H9 (cell line): Measurements from ENCODE around the gene CEP128. TPM values are rescaled to one million over a fixed set of nuclear protein-coding genes. Genes with fewer than 3 reads are reported as not detected.

Experiments used
- DNase-seq: peaks from one replicate; pipeline ENCODE4 v3.0.0-alpha.2; 2017
- H2AFZ ChIP-seq: one replicate; pipeline ENCODE4 v1.6.1; 2013; ENCODE audit warnings: mild to moderate bottlenecking, low read length, control low read depth, moderate library complexity
- H2AK5ac ChIP-seq: 2 replicates; pipeline ENCODE4 v1.6.1; 2013; ENCODE audit warnings: low read length, control low read depth, mixed read lengths; ENCODE audit not compliant: insufficient read length
- H2BK120ac ChIP-seq: one replicate; pipeline ENCODE4 v1.6.1; 2013; ENCODE audit warnings: low read depth, mild to moderate bottlenecking, low read length, control low read depth, inconsistent platforms; ENCODE audit not compliant: poor library complexity, severe bottlenecking
- H2BK12ac ChIP-seq: 2 replicates; pipeline ENCODE4 v1.6.1; 2013; ENCODE audit warnings: low read length, control low read depth, mixed read lengths, low read depth; ENCODE audit not compliant: insufficient read length
- H2BK15ac ChIP-seq: 2 replicates; pipeline ENCODE4 v1.6.1; 2013; ENCODE audit warnings: low read depth, low read length, control low read depth
- H2BK20ac ChIP-seq: one replicate; pipeline ENCODE4 v1.6.1; 2013; ENCODE audit warnings: low read depth, mild to moderate bottlenecking, low read length, control low read depth, inconsistent platforms; ENCODE audit not compliant: poor library complexity, severe bottlenecking
- H2BK5ac ChIP-seq: 2 replicates; pipeline ENCODE4 v1.6.1; 2013; ENCODE audit warnings: low read length, control low read depth, mixed read lengths; ENCODE audit not compliant: insufficient read length
- H3K14ac ChIP-seq: 2 replicates; pipeline ENCODE4 v1.6.1; 2013; ENCODE audit warnings: low read length, control low read depth; ENCODE audit not compliant: insufficient read depth
- H3K18ac ChIP-seq: 2 replicates; pipeline ENCODE4 v1.6.1; 2013; ENCODE audit warnings: low read depth, mild to moderate bottlenecking, mixed read lengths, low read length, control low read depth; ENCODE audit not compliant: insufficient read length
- H3K23ac ChIP-seq: 2 replicates; pipeline ENCODE4 v1.6.1; 2013; ENCODE audit warnings: low read length, control low read depth, mixed read lengths, low read depth; ENCODE audit not compliant: insufficient read length
- H3K23me2 ChIP-seq: 2 replicates; pipeline ENCODE4 v1.6.1; 2013; ENCODE audit warnings: low read depth, mild to moderate bottlenecking, mixed read lengths, low read length, control low read depth; ENCODE audit not compliant: insufficient read length, poor library complexity, severe bottlenecking
- H3K27ac ChIP-seq: 2 replicates; pipeline ENCODE4 v1.5.1; 2013; ENCODE audit warnings: low read length, control low read depth, mixed read lengths, low read depth; ENCODE audit not compliant: insufficient read length
- H3K27me3 ChIP-seq: 2 replicates; pipeline ENCODE4 v1.6.1; 2013; ENCODE audit warnings: low read length, control low read depth, inconsistent platforms; ENCODE audit not compliant: insufficient read depth
- H3K4ac ChIP-seq: 2 replicates; pipeline ENCODE4 v1.6.1; 2013; ENCODE audit warnings: low read depth, mild to moderate bottlenecking, control low read depth, inconsistent platforms, low read length, moderate library complexity
- H3K4me1 ChIP-seq: 2 replicates; pipeline ENCODE4 v1.6.1; 2013; ENCODE audit warnings: low read length, control low read depth, inconsistent platforms; ENCODE audit not compliant: insufficient read depth
- H3K4me2 ChIP-seq: 2 replicates; pipeline ENCODE4 v1.6.1; 2013; ENCODE audit warnings: low read length, control low read depth, mixed read lengths; ENCODE audit not compliant: insufficient read length, insufficient read depth
- H3K56ac ChIP-seq: 2 replicates; pipeline ENCODE4 v1.6.1; 2013; ENCODE audit warnings: low read depth, mild to moderate bottlenecking, mixed read lengths, low read length, control low read depth; ENCODE audit not compliant: insufficient read length
- H3K79me1 ChIP-seq: 2 replicates; pipeline ENCODE4 v1.6.1; 2013; ENCODE audit warnings: low read depth, mild to moderate bottlenecking, moderate library complexity, low read length, control low read depth, inconsistent platforms; ENCODE audit not compliant: insufficient read depth, poor library complexity, severe bottlenecking
- H3K79me2 ChIP-seq: 2 replicates; pipeline ENCODE4 v1.6.1; 2013; ENCODE audit warnings: low read length, control low read depth, inconsistent platforms; ENCODE audit not compliant: insufficient read depth
- H3K9ac ChIP-seq: 2 replicates; pipeline ENCODE4 v1.6.1; 2013; ENCODE audit warnings: low read length, control low read depth, mixed read lengths; ENCODE audit not compliant: insufficient read length; ENCODE audit errors: extremely low read depth
- H3K9me3 ChIP-seq: one replicate; pipeline ENCODE4 v1.6.1; 2013; ENCODE audit warnings: low read depth, low read length, inconsistent platforms; ENCODE audit not compliant: control insufficient read depth
- H3T11ph ChIP-seq: one replicate; pipeline ENCODE4 v1.6.1; 2013; ENCODE audit warnings: mild to moderate bottlenecking, low read length, control low read depth, inconsistent platforms
- H4K20me1 ChIP-seq: one replicate; pipeline ENCODE4 v1.6.1; 2013; ENCODE audit not compliant: control insufficient read depth, insufficient read length, insufficient read depth
- H4K5ac ChIP-seq: 2 replicates; pipeline ENCODE4 v1.6.1; 2013; ENCODE audit warnings: low read depth, mild to moderate bottlenecking, mixed read lengths, low read length, control low read depth; ENCODE audit not compliant: insufficient read length
- H4K8ac ChIP-seq: replicated peaks from 2 replicates; pipeline ENCODE4 v1.6.1; 2013; ENCODE audit warnings: low read length, control low read depth, mixed read lengths, low read depth; ENCODE audit not compliant: insufficient read length
- H4K91ac ChIP-seq: 2 replicates; pipeline ENCODE4 v1.6.1; 2013; ENCODE audit warnings: low read depth, mild to moderate bottlenecking, moderate library complexity, mixed read lengths, low read length, control low read depth; ENCODE audit not compliant: insufficient read length
- H3K27ac Mint-ChIP-seq, 3 experiments: 2 replicates in 2 of 3; 3 replicates in 1 of 3; pipeline ENCODE4 v1.8.0; 2020 to 2021; ENCODE audit warnings: mixed read lengths in 3 of 3, mild to moderate bottlenecking in 1 of 3, moderate library complexity in 1 of 3
- H3K27me3 Mint-ChIP-seq: 2 replicates; pipeline ENCODE4 v1.8.0; 2021; ENCODE audit warnings: low read depth, mild to moderate bottlenecking, moderate library complexity, mixed read lengths
- H3K36me3 Mint-ChIP-seq, 3 experiments: 2 replicates in 2 of 3; 3 replicates in 1 of 3; pipeline ENCODE4 v1.8.0; 2020 to 2021; ENCODE audit warnings: low read depth in 3 of 3, mixed read lengths in 3 of 3; ENCODE audit not compliant: insufficient read depth in 1 of 3
- H3K4me1 Mint-ChIP-seq, 2 experiments: 2 replicates each; pipeline ENCODE4 v1.8.0; 2020; ENCODE audit warnings: mixed read lengths in 2 of 2
- H3K4me3 Mint-ChIP-seq, 2 experiments: 2 replicates in 1 of 2; 3 replicates in 1 of 2; pipeline ENCODE4 v1.8.0; 2020 to 2021; ENCODE audit warnings: mild to moderate bottlenecking in 2 of 2, mixed read lengths in 2 of 2, moderate library complexity in 1 of 2
- H3K9me3 Mint-ChIP-seq, 2 experiments: 2 replicates in 1 of 2; 3 replicates in 1 of 2; pipeline ENCODE4 v1.8.0; 2020; ENCODE audit warnings: mild to moderate bottlenecking in 2 of 2, mixed read lengths in 2 of 2, moderate library complexity in 1 of 2
- CTCF ChIP-seq: fragments of 200-600 bp; sonication (generic); conservative IDR thresholded peaks from 3 replicates; pipeline ENCODE4 v1.8.0; 2021; ENCODE audit warnings: antibody characterized with exemption, mild to moderate bottlenecking
- WGBS: extraction: QIAGEN DNeasy Blood & Tissue Kit; methylation state at CpG from one replicate; pipeline ENCODE4 v1.1.7; 2013; ENCODE audit warnings: missing lambda C conversion rate, low lambda C conversion rate, mixed read lengths; ENCODE audit not compliant: insufficient read length; ENCODE audit errors: extremely low coverage; 5-methylcytosine and 5-hydroxymethylcytosine counted together
- total RNA-seq: library from RNA; stranded (reverse); gene quantifications from 2 replicates; pipeline ENCODE4 v1.2.1, GENCODE V29; 2021

The CEP128 gene
- total RNA-seq, 1 experiment from 2014 or later = 16.3 TPM

- Histone ChIP-seq H2BK12ac (no peak overlapping the region), H3K18ac (no peak overlapping the region), H3K79me1 (no peaks in the 10 kb centered on the region), H3K79me2 (no peaks in the 10 kb centered on the region), H2BK5ac (no peak overlapping the region), H3K23me2 (no peaks in the 10 kb centered on the region), H4K20me1 (no peaks in the 10 kb centered on the region), H3K9ac (no peak overlapping the region), H3T11ph (no peak overlapping the region), H3K27ac (no peak overlapping the region), H2BK120ac (no peak overlapping the region), H2BK20ac (no peak overlapping the region), H3K23ac (no peak overlapping the region), H3K4me2 (no peak overlapping the region), H3K27me3 (no peaks in the 10 kb centered on the region), H2AK5ac (no peak overlapping the region), H3K9me3 (no peaks in the 10 kb centered on the region), H3K4me1 (no peaks in the 10 kb centered on the region), H2AFZ (no peak overlapping the region), H3K14ac (no peak overlapping the region), H3K56ac (no peak overlapping the region), H4K91ac (no peak overlapping the region), H4K8ac (no peak overlapping the region), H3K4ac (no peak overlapping the region), H4K5ac (no peak overlapping the region), H2BK15ac (no peak overlapping the region)
- H3K27me3 Mint-ChIP-seq = no peaks in the 10 kb centered on the region
- DNase-seq = no peak
- no peaks in the 10 kb centered on the region for H3K9me3 Mint-ChIP-seq
- H3K27ac Mint-ChIP-seq = no peak overlapping the region
- H3K4me1 Mint-ChIP-seq = no peaks in the 10 kb centered on the region
- WGBS = no CpG with 5 or more reads among the region's 3 CpGs
- no peaks in the 10 kb centered on the region; a peak in 1 of 7 replicates for H3K36me3 Mint-ChIP-seq
- no peak overlapping the region for H3K4me3 Mint-ChIP-seq
- TF ChIP-seq CTCF = no peak
These were observed 420.1 kb downstream of the CEP128 start for GRCh38 chr14:80521456-80521855.
